ENCODE data around the gene LEF1.
A peak's percentile ranks its signal among the peaks of the same experiment; 100 is the strongest.

- TF ChIP-seq CTCF (IDR thresholded peaks at IDR 0.05) (peak in 2 of 12 donors; percentile 15 to 24), POLR2A (IDR thresholded peaks at IDR 0.05) (no peak)
These were observed 3.6 kb upstream of the LEF1 start for GRCh38 chr4:108172231-108172752.

All from heart left ventricle (tissue), 13 donors.